GM21717 (cell line): Measurements from ENCODE around the gene PSME4.

Experiments used
- ATAC-seq: cut with Tn5 transposase; IDR thresholded peaks from one replicate; pipeline ENCODE4 v1.9.1; 2021; ENCODE audit warnings: mild to moderate bottlenecking, moderate library complexity; ENCODE audit not compliant: unreplicated experiment

Gene PSME4

DNA sequence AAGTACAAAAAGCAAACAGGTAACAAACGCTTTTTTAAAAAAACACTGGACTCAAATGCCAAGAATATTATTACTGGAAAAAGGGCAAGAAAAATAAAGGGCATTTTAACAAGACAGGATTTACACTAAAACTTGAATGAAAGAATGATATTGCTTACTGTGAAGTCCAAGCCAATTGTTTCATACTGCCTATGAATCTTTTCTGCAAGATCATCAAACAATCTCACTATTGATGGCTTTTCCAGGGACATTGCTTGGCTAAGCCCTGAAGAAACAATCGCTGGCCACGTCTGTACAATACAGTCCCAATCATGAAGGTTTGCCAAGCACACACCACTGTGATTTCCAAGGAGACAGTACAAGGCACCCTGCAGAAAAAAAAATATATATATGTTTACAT lies 69.6 kb downstream of the PSME4 start:
- no peak for ATAC-seq

DNA sequence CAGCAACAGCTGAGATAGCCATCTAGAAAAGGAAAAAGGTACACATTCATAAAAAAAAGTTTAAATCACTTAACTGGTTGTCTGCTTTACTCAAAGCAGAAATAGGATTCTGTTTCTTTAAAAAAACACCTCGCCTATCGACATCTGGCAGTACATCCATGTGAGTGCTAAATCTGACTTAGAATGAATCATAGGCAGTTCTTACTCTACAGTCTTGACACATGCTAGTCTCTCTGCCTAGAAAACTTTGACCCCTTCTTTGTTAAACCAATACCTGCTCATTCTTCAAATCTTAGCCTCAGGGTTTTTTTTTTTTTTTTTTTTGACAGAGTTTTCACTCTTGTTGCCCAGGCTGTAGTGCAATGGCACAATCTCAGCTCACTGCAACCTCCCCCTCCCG lies 73.9 kb downstream of the PSME4 start:
- ATAC-seq, result no peak

DNA sequence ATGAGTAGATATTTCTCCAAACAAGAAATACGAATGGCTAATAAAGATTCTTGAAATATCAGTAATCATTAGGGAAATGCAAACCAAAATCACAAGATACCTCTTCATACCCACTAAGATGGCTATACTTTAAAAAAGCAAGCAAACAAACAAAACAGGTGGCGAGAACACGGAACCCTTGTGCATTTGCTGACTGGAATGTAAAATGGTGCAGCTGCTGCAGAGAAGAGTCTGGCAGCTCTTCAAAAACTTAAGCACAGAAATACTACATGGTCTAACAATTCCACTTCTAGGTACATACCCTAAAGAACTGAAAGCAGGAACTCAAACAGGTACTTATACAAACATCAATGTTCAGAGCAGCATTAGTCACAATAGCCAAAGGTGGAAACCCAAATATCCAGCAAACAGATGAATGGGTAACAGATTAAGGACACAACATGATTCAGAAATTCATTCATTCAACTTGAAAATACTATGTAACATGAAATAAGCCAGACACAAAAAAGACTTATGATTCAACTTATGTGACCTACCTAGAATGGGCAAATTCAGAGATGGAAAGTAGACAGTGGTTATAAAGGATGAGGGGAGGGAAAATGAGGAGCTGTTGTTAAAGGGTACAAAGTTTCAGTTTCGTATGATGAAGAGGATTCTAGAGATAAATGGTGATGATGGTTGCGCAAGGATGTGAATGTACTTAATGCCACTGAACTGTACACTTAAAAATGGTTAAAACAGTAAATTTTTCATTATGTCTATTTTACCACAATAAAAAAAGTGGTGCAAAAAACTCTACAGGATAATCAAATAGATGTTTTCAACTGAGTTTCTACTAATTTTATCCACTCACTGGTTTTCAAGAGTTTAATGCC lies 84.2 kb downstream of the PSME4 start:
- no peak for ATAC-seq

DNA sequence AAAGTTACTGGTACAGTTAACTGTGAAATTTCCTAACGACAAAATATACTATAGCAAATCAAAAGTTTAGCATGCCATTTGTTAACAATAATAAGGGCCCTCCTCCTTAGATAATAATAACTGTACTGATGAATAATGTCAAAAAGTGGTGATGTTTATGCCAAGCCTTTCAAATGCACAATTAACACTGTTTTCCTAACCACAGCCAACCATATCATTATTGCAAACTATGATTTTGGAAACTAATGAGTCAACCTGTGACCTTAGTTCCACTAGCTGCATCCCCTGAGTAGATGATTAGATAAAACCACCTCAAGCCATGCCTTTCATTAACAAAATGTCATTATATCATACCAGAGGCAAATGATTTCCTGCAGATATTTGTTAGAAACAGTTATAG lies 85.9 kb downstream of the PSME4 start:
- no peak for ATAC-seq

DNA sequence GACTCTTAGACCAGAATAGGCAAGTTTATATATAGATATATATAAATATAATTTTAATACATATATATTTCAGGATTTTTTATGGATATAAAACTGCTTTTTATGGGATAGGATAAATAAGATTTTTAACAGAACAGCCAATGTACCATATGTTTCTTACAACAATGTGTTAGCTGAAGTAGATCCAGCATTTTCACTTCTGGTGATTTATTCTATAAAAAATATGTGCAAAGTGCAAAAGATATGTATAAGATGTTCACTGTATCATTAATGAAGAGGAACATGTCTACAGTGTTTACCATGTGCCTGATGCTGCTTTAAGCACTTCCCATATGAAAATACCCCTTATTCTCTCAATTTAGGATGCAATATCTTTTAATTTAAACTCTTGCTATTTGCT lies 88.8 kb downstream of the PSME4 start:
- ATAC-seq, result no peak

DNA sequence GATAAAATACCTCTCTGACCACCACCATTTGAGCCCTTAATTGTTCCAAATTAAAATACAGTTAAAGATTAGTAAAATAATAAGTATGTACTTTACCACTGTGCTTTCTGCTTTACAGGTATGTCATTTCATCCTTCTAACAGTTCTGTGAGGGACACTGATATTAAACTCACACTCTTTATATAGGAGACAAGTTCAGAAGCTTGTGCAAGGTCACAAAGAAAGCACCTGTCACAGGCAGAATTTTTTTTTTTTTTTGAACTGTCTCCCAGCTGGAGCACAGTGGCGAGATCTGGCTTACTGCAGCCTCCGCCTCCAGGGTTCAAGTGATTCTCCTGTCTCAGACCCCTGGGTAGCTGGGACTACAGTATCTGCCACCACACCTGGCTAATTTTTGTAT lies 89.4 kb downstream of the PSME4 start:
- no peak for ATAC-seq

DNA sequence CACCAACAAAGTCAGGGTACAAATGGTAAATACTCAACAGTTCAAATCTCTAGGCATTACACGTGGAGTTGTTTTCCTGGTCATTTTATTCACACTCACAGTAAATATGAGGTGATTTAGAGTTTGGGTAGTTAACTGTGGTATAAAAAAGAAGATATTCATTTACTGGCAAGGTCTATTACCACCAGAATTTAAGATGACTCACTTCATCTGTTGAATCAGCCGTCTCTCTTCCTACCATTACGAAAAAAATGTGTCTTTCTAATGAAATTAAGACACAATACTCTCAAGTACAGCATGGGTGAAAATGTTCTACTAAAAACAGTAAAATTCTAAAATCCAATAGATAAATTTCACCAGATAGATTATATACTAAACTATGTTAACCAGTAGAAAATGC lies 90.0 kb downstream of the PSME4 start:
- no peak for ATAC-seq

DNA sequence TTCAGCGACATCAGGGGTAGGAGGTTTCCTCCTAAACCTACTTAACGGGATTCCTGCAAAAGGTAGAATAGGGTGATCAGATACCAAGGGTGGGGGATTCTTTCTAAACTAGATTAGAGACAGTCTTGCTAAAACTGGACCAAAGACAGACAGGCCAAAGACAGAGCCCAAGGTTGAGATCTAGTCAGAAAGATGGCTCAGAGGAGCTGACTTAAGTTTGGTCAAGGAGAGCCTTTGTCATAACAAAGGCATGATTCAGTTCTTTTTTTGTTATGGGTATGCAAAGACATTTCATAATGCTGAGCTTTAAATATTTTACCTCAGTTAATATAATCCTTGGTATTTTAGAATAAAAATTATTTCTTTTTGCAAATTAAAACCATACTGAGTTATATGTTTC lies 93.2 kb downstream of the PSME4 start:
- no peak for ATAC-seq

DNA sequence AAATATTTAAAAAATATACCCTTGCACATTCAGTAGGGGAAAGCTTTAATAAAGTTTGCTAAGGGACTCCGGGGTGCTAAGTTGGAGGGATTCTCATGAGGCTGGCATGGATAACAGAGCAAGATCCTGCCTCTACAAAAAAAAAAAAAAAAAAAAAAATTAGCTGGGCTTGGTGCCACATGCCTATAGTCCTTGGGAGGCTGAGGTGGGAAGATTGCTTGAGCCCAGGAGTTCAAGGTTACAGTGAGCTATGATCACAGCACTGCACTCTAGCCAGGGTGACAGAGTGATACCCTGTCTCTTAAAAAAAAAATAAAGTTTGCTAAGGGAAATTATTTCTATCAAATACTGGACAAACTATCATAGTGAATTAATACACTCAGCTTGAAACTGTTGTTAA lies 93.7 kb downstream of the PSME4 start:
- no peak for ATAC-seq

DNA sequence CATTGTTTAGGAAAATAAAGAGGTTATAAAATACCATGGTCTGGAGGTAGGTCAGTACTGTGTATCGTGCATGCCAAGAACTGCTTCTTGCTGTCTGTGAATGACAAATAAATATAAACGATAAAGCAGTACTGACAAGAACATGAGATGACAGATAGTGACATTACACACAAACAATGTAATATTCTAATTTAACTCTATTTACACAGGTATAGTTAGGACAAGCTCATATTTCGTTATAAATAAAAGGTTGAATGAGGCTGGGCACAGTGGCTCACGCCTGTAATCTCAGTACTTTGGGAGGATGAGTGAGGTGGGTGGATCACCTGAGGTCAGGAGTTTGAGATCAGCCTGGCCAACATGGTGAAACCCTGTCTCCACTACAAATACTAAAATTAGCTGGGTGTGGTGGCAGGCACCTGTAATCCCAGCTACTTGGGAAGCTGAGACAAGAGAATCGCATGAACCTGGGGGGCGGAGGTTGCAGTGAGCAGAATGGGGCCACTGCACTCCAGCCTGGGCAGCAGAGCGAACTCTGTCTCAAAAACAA lies 96.3 kb downstream of the PSME4 start:
- no peak for ATAC-seq

DNA sequence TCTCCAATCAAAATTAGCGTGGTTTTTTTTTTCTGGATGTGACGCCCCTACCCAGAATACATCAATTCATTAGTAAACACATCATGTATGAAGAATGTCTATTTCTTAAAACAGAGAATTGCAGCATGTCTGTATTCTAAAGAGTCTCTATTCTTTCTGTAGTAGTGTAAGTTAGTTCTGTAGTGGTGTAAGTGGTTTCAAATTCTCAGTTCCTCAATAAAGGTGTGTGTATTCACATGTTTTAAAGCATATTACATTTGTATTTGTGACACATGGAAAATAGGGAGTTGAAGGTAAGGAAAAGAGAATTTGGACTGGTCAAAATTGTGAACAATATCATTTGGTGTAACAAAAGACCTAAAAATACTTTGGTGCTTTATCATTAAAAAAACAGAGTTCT lies 103.0 kb downstream of the PSME4 start:
- no peak for ATAC-seq

DNA sequence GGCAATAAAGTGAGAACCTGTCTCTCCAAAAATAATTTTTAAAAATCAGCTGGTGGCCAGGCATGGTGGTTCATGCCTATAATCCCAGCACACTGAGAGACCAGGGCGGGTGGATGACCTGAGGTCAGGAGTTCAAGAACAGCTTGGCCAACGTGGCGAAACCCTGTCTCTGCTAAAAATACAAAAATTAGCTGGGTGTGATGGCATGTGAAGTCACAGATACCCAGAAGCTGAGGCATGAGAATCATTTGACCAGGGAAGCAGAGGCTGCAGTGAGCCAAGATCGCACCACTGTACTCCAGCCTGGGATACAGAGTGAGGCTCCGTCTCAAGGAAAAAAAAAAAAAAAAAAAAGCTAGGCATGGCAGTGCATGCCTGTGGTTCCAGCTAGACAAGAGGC lies 103.6 kb downstream of the PSME4 start:
- ATAC-seq, result no peak

DNA sequence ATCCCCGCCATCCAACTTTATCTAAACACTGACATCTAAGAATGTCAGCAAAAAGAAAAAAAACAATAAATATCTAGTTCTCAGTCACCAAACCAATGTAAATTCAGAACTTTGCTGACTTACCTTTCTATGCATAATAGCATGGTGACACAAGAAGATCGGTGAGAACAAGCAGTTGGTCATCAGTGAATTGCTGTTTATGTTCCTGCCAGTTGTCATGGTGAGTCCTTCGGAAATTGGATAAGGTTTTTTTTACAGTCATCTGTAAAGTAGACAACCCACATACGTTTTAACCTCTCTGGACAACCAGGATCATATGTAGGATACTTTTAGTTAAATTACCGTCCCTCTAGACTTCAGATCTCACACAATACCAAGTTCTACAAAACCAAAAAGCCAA lies 104.8 kb downstream of the PSME4 start:
- no peak for ATAC-seq

DNA sequence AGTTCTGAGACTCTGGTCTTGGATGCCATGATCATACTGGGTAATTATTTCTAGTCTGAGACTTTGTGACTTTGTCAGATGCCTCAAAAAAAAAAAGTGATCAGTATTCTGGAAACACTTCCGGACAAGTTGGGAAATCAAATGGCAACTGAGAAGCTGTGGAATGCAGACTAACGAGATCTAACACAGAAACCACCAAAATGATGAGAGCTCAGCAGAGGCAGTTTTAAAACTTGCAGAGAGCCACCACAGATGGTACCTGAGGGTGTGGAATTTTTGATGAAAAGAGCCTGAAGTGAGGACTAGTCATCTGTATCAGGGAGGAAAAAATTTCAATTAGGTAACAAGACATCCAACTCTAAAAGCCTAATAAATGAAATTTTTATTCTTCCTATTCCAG lies 105.5 kb downstream of the PSME4 start:
- no peak for ATAC-seq

DNA sequence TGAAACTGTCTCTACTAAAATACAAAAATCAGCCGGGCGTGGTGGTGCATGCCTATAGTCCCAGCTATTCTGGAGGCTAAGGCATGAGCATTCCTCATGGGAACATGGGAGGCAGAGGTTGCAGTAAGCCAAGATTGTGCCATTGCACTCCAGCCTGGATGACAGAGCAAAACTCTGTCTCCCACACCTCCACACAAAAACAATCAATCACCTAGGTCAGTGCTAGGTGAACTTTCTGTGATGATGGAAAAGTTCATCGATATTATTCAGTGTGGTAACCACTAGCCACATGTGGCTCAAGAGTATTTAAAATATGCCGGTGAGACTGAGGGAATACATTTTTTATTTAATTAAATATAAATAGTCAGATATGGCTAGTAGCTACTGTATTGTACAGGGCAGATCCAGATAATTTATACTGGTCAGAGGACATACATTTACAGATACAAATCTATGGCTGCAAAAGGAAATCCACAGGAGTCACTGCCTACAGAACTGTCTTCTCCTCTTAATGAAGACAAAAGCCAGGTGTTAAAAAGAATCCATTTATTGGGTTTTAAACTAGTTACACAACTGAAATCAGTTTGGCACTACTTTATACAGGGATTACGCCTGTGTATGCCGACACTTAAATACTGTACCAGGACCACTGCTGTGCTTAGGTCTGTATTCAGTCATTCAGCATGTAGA lies 107.1 kb downstream of the PSME4 start:
- ATAC-seq, result no peak

DNA sequence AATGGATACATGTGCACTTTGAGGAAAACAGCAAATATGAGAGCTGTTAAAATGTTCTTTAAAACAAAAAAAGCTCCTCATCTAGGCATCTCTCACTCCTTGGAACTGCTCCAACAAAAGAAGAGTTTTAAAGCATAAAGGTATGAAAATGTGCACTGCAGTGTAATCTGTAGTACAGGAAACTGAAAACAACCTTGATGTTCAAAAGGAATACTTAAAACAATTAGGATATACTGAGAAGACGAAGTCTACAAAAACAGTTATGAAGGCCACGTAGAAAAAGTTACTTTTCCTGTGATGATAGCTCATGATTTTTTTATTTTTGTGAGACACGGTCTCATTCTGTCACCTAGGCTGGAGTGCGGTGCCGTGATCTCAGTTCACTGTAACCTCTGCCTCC lies 109.0 kb downstream of the PSME4 start:
- no peak for ATAC-seq

DNA sequence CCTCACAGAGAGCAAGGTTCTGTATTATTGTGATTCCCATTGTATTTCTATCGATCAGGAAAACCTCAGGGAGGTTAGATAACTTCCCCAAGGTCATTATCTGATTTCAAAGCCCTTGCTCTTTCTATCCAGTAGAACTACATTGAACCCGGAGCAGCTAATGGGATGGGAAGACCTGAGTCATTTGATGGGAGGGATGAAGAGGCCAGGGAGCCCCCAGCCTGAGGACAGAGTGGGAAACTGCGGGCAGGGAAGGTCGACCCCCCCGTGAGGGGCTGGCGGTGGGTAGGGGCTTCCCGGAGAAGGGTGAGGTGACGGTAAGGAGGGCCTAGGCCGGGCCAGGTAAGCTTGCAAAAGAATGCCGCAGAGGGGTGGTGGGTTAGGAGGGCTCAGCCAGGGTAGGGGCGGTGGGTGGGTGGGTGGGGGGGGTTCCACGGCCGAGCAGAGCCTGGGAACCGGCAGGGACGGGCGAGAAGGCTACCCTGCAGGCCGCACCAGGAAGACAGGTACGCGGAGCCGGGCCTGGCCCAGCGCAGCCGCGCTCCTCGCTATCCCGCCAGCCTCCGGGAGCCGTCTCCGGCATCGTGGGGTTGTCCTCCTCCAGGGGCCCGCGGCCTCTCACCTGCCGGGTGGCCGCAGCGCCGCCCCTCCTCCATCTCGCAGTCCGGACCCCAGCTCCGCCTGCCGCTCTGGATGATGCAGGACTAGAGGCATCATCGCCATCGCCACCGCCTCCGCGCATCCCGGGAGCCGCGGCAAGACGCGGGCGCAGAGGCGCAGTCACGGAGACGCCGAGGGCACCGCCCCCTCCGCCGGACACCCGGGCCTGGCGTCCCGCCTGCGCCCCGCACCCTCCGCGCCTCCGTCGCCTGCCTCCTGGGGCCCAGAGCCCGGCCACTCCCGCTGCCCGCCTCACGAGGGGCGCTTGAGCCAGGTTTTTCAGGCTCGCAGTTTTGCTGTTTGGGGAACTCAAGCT lies 111.3 kb downstream of the PSME4 start, which contains the start of gene GPR75:
Gene GPR75 (minus strand): TSS at position 762 of the 976 bp plus-strand sequence. CDS start 5,211 bp downstream, outside the sequence.
- ATAC-seq, result no peak

DNA sequence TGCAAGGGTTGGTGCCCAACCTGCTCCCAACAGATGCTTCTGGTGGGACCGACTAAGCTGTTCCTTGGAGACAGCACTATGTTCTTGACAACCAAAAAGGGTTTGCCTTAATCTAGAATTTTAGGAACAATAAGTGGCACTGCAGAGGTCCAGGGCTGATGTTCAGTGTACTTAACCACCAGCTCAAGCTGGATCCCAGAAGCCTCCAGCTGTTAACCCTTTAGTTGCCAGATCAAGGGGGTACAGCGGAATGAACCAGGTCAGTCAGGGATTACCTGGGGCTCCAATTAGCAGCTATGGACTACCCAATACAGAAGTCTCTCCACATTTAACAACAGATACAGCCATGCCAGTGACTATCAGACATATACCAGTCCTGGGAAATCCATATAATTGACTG lies 114.5 kb downstream of the PSME4 start:
- no peak for ATAC-seq

DNA sequence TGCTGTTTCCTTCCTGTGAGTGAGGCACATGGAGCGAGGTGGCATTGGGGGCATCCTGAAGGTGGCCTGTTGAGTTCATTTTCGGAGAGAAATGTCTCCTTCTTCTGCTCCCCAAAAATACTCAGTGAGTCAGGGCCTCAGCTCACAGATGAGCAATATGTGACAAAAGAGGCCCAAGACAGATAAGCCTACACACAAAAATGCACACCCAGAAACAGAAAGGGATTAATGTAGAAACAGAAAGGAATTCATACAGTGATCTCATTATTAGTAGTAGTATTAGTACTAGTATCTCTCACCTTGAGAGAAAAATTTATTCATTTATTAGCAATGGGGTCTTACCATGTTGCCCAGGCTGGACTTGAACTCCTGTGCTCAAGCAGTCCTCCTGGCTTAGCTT lies 116.1 kb downstream of the PSME4 start:
- ATAC-seq, result peak; percentile 76

DNA sequence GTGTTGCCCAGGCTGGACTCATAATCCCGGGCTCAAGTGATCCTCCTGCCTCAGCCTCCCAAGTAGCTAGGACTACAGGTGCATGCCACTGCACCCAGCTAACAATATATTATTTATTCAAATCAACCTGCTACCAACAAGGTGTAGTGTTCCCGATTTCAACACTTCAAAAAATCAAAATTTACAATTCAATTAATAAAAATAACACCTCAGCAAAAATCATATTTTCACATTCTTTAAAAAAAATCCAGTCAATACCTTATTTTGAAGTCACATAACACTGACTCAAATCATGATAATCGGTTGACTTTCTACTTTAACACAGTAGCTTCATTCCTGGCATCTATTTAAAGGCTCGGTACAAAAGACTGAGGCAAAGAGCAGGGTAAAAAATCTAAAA lies 118.3 kb downstream of the PSME4 start:
- ATAC-seq, result no peak
